ENCODE results near the gene ENO1. TPM values are rescaled to one million over a fixed set of nuclear protein-coding genes. Genes with fewer than 3 reads are reported as not detected.

Gene ENO1
- total RNA-seq, 3 donors from 2014 or later = 383 to 734 (median 494) TPM

GRCh38 chr1:8870616-8871538, 7.6 kb downstream of the ENO1 start:
- DNase-seq = no peak
- intact Hi-C loops (cut with DNase I, micrococcal nuclease) = no loop called here
- Histone ChIP-seq H3K4me1 (ENCODE audit: low read depth) (peaks cover 61% of the 10 kb centered on the region), H3K4me3 (no peak overlapping the region), H3K36me3 (ENCODE audit: low read depth) (peaks cover 4% of the 10 kb centered on the region), H3K9me3 (no peaks in the 10 kb centered on the region)
- peak; percentile 28 for ATAC-seq
- no peak for TF ChIP-seq CTCF (IDR thresholded peaks at IDR 0.05)

- Histone ChIP-seq H3K4me3 (no peak overlapping the region), H3K9me3 (no peaks in the 10 kb centered on the region), H3K4me1 (ENCODE audit: low read depth) (peaks cover 53% of the 10 kb centered on the region), H3K36me3 (ENCODE audit: low read depth) (peaks cover 6% of the 10 kb centered on the region)
- no peak for TF ChIP-seq CTCF (IDR thresholded peaks at IDR 0.05)
- ATAC-seq (no peak), DNase-seq (no peak)
- intact Hi-C loops (cut with DNase I, micrococcal nuclease) = no loop called here
Observed at GRCh38 chr1:8870103-8870502, 8.4 kb downstream of the ENO1 start.

- H3K4me1 ChIP-seq (ENCODE audit: low read depth) = peaks cover 35% of the 10 kb centered on the region
- no peak overlapping the region for H3K4me3 ChIP-seq
- no peak for TF ChIP-seq CTCF (IDR thresholded peaks at IDR 0.05)
- intact Hi-C loops (cut with DNase I, micrococcal nuclease) = no loop called here
- H3K9me3 ChIP-seq = no peaks in the 10 kb centered on the region
- DNase-seq (no peak), ATAC-seq (no peak)
- peaks cover 24% of the 10 kb centered on the region for H3K36me3 ChIP-seq (ENCODE audit: low read depth)
Observed at GRCh38 chr1:8867878-8868567, 10.5 kb downstream of the ENO1 start.

- no peak for TF ChIP-seq CTCF (IDR thresholded peaks at IDR 0.05)
- peaks cover 24% of the 10 kb centered on the region for H3K36me3 ChIP-seq (ENCODE audit: low read depth)
- ATAC-seq (no peak), DNase-seq (no peak)
- no peaks in the 10 kb centered on the region for H3K9me3 ChIP-seq
- H3K4me3 ChIP-seq = no peak overlapping the region
- peaks cover 24% of the 10 kb centered on the region for H3K4me1 ChIP-seq (ENCODE audit: low read depth)
- intact Hi-C loops (cut with DNase I, micrococcal nuclease) = no loop called here
Observed at GRCh38 chr1:8866792-8867415, 11.6 kb downstream of the ENO1 start.

GRCh38 chr1:8866173-8866791, 12.2 kb downstream of the ENO1 start:
- peaks cover 18% of the 10 kb centered on the region for H3K4me1 ChIP-seq (ENCODE audit: low read depth)
- no peaks in the 10 kb centered on the region for H3K9me3 ChIP-seq
- H3K36me3 ChIP-seq (ENCODE audit: low read depth) = peaks cover 24% of the 10 kb centered on the region
- intact Hi-C loops (cut with DNase I, micrococcal nuclease) = no loop called here
- no peak overlapping the region for H3K4me3 ChIP-seq
- TF ChIP-seq CTCF (IDR thresholded peaks at IDR 0.05) = no peak
- no peak for ATAC-seq
- no peak for DNase-seq
